Activated naive CD4-positive, alpha-beta T cell treated with anti-CD3 and anti-CD28 coated beads, Interleukin-2, amount 10 ng/mL, durations not matched to agents 7 days and 5 days (primary cell): ENCODE data around the gene GRID1.
"Not testable (repeated sequence)": the region's sequence is repeated elsewhere in the genome, so short reads cannot be mapped to it uniquely, and the experiment has no call there.

Experiments
- CTCF ChIA-PET: fragments of 350-600 bp; sonication (Branson Sonifier 250); formaldehyde crosslinking; loops from one replicate; lab custom pipeline; 2021; ENCODE audit warnings: antibody characterized with exemption; lab: Charles Lee
- DNase-seq: peaks from one replicate; pipeline ENCODE4 v3.0.0-alpha.2; 2020
- H3K27ac Mint-ChIP-seq: one replicate; pipeline ENCODE4 v1.8.0; 2021; ENCODE audit warnings: mild to moderate bottlenecking, moderate library complexity, mixed read lengths
- H3K27me3 Mint-ChIP-seq: one replicate; pipeline ENCODE4 v1.8.0; 2021; ENCODE audit warnings: mild to moderate bottlenecking, mixed read lengths
- H3K36me3 Mint-ChIP-seq: one replicate; pipeline ENCODE4 v1.8.0; 2021; ENCODE audit warnings: mixed read lengths
- H3K4me1 Mint-ChIP-seq: one replicate; pipeline ENCODE4 v1.8.0; 2021; ENCODE audit warnings: mixed read lengths
- H3K4me3 Mint-ChIP-seq: one replicate; pipeline ENCODE4 v1.8.0; 2021; ENCODE audit warnings: mild to moderate bottlenecking, moderate library complexity, mixed read lengths
- H3K9me3 Mint-ChIP-seq: one replicate; pipeline ENCODE4 v1.8.0; 2021; ENCODE audit warnings: mixed read lengths

Gene GRID1

GRCh38 chr10:86113501-86113900 lies 253.1 kb downstream of the GRID1 start:
- no peaks in the 10 kb centered on the region for H3K9me3 Mint-ChIP-seq
- H3K4me1 Mint-ChIP-seq, result no peaks in the 10 kb centered on the region
- no peak overlapping the region for H3K27ac Mint-ChIP-seq
- no peak overlapping the region for H3K4me3 Mint-ChIP-seq
- CTCF ChIA-PET, result interaction anchor here (0.9 kb wide), 1 partner anchor 13 kb away, joined by 4 read pairs; no protein-coding TSS in a partner anchor
- DNase-seq, result no peak
- H3K27me3 Mint-ChIP-seq, result no peaks in the 10 kb centered on the region
- no peaks in the 10 kb centered on the region for H3K36me3 Mint-ChIP-seq

- CTCF ChIA-PET, result interaction anchor here (0.9 kb wide), 1 partner anchor 12 kb away, joined by 4 read pairs; no protein-coding TSS in a partner anchor
- Mint-ChIP-seq H3K9me3 (no peaks in the 10 kb centered on the region), H3K27ac (no peak overlapping the region), H3K4me3 (no peak overlapping the region), H3K36me3 (no peaks in the 10 kb centered on the region), H3K27me3 (no peaks in the 10 kb centered on the region), H3K4me1 (no peaks in the 10 kb centered on the region)
- DNase-seq, result no peak
These were observed 253.6 kb downstream of the GRID1 start for GRCh38 chr10:86113044-86113443.

- no peaks in the 10 kb centered on the region for H3K27me3 Mint-ChIP-seq
- no peak overlapping the region for H3K4me3 Mint-ChIP-seq
- no peak for DNase-seq
- H3K36me3 Mint-ChIP-seq, result no peaks in the 10 kb centered on the region
- H3K27ac Mint-ChIP-seq, result no peak overlapping the region
- CTCF ChIA-PET, result interaction anchor here (1.4 kb wide), 1 partner anchor 19 kb away, joined by 3 read pairs; no protein-coding TSS in a partner anchor
- no peaks in the 10 kb centered on the region for H3K4me1 Mint-ChIP-seq
- H3K9me3 Mint-ChIP-seq, result no peaks in the 10 kb centered on the region
These were observed 254.6 kb downstream of the GRID1 start for GRCh38 chr10:86111902-86112545.

GRCh38 chr10:86110156-86110786 lies 256.3 kb downstream of the GRID1 start:
- CTCF ChIA-PET, result interaction anchor here (1.4 kb wide), 1 partner anchor 21 kb away, joined by 3 read pairs; no protein-coding TSS in a partner anchor
- Mint-ChIP-seq H3K4me3 (no peak overlapping the region), H3K9me3 (no peaks in the 10 kb centered on the region), H3K36me3 (no peaks in the 10 kb centered on the region), H3K27ac (no peak overlapping the region), H3K4me1 (no peaks in the 10 kb centered on the region), H3K27me3 (no peaks in the 10 kb centered on the region)
- no peak for DNase-seq

GRCh38 chr10:86109421-86109820 lies 257.2 kb downstream of the GRID1 start:
- Mint-ChIP-seq H3K27ac (no peak overlapping the region), H3K4me1 (no peaks in the 10 kb centered on the region), H3K36me3 (no peaks in the 10 kb centered on the region), H3K9me3 (no peaks in the 10 kb centered on the region), H3K27me3 (no peaks in the 10 kb centered on the region), H3K4me3 (no peak overlapping the region)
- CTCF ChIA-PET, result no interaction called here
- DNase-seq, result no peak

- H3K36me3 Mint-ChIP-seq, result no peaks in the 10 kb centered on the region
These were observed 257.9 kb downstream of the GRID1 start for GRCh38 chr10:86108696-86109095.

GRCh38 chr10:86107611-86108310 lies 258.8 kb downstream of the GRID1 start:
- H3K9me3 Mint-ChIP-seq, H3K36me3 Mint-ChIP-seq, H3K4me3 Mint-ChIP-seq, DNase-seq, H3K27me3 Mint-ChIP-seq, CTCF ChIA-PET, H3K4me1 Mint-ChIP-seq, H3K27ac Mint-ChIP-seq: not testable (repeated sequence)

More at GRCh38 chr10:86108696-86109095, 257.9 kb downstream of the GRID1 start:
- DNase-seq, result no peak
- H3K27me3 Mint-ChIP-seq, result peaks cover 2% of the 10 kb centered on the region
- CTCF ChIA-PET, result no interaction called here
- H3K4me1 Mint-ChIP-seq, result no peaks in the 10 kb centered on the region
- H3K9me3 Mint-ChIP-seq, result no peaks in the 10 kb centered on the region
- H3K4me3 Mint-ChIP-seq, result no peak overlapping the region
- H3K27ac Mint-ChIP-seq, result no peak overlapping the region

- H3K27ac Mint-ChIP-seq, result no peak overlapping the region
- CTCF ChIA-PET, result no interaction called here
- DNase-seq, result no peak
- H3K4me1 Mint-ChIP-seq, result no peaks in the 10 kb centered on the region
- H3K4me3 Mint-ChIP-seq, result no peak overlapping the region
- peaks cover 4% of the 10 kb centered on the region for H3K27me3 Mint-ChIP-seq
- no peaks in the 10 kb centered on the region for H3K36me3 Mint-ChIP-seq
- H3K9me3 Mint-ChIP-seq, result no peaks in the 10 kb centered on the region
These were observed 259.5 kb downstream of the GRID1 start for GRCh38 chr10:86107131-86107530.

- DNase-seq, result no peak
- no peaks in the 10 kb centered on the region for H3K9me3 Mint-ChIP-seq
- no peaks in the 10 kb centered on the region for H3K4me1 Mint-ChIP-seq
- H3K27ac Mint-ChIP-seq, result no peak overlapping the region
- H3K36me3 Mint-ChIP-seq, result no peaks in the 10 kb centered on the region
- no peak overlapping the region for H3K4me3 Mint-ChIP-seq
- peaks cover 4% of the 10 kb centered on the region for H3K27me3 Mint-ChIP-seq
- CTCF ChIA-PET, result no interaction called here
These were observed 260.0 kb downstream of the GRID1 start for GRCh38 chr10:86106616-86107015.

GRCh38 chr10:86105640-86106039 lies 261.0 kb downstream of the GRID1 start:
- no peaks in the 10 kb centered on the region for H3K36me3 Mint-ChIP-seq
- no peak overlapping the region for H3K4me3 Mint-ChIP-seq
- CTCF ChIA-PET, result no interaction called here
- H3K9me3 Mint-ChIP-seq, result no peaks in the 10 kb centered on the region
- H3K4me1 Mint-ChIP-seq, result no peaks in the 10 kb centered on the region
- H3K27ac Mint-ChIP-seq, result no peak overlapping the region
- no peak for DNase-seq
- peaks cover 4% of the 10 kb centered on the region for H3K27me3 Mint-ChIP-seq

- no peak overlapping the region for H3K4me3 Mint-ChIP-seq
These were observed 261.4 kb downstream of the GRID1 start for GRCh38 chr10:86105181-86105580.

GRCh38 chr10:86104611-86105145 lies 261.9 kb downstream of the GRID1 start:
- Mint-ChIP-seq H3K9me3 (no peaks in the 10 kb centered on the region), H3K27ac (no peak overlapping the region), H3K4me3 (no peak overlapping the region), H3K27me3 (peaks cover 4% of the 10 kb centered on the region), H3K4me1 (no peaks in the 10 kb centered on the region), H3K36me3 (no peaks in the 10 kb centered on the region)
- DNase-seq, result no peak
- CTCF ChIA-PET, result no interaction called here

More at GRCh38 chr10:86105181-86105580, 261.4 kb downstream of the GRID1 start:
- Mint-ChIP-seq H3K27ac (no peak overlapping the region), H3K36me3 (no peaks in the 10 kb centered on the region), H3K9me3 (no peaks in the 10 kb centered on the region), H3K27me3 (peaks cover 4% of the 10 kb centered on the region), H3K4me1 (no peaks in the 10 kb centered on the region)
- CTCF ChIA-PET, result no interaction called here
- DNase-seq, result no peak

GRCh38 chr10:86104156-86104555 lies 262.4 kb downstream of the GRID1 start:
- Mint-ChIP-seq H3K27me3 (peaks cover 4% of the 10 kb centered on the region), H3K4me3 (no peak overlapping the region), H3K4me1 (no peaks in the 10 kb centered on the region), H3K36me3 (no peaks in the 10 kb centered on the region), H3K9me3 (no peaks in the 10 kb centered on the region), H3K27ac (no peak overlapping the region)
- CTCF ChIA-PET, result no interaction called here
- DNase-seq, result no peak

- Mint-ChIP-seq H3K27ac (no peak overlapping the region), H3K4me1 (no peaks in the 10 kb centered on the region), H3K27me3 (peaks cover 4% of the 10 kb centered on the region), H3K36me3 (no peaks in the 10 kb centered on the region), H3K9me3 (no peaks in the 10 kb centered on the region), H3K4me3 (no peak overlapping the region)
- DNase-seq, result no peak
- CTCF ChIA-PET, result no interaction called here
These were observed 263.0 kb downstream of the GRID1 start for GRCh38 chr10:86103391-86104101.
